Measurements from ENCODE around the gene DIO3. TPM values are rescaled to one million over a fixed set of nuclear protein-coding genes. Genes with fewer than 3 reads are reported as not detected.

Gene DIO3
- total RNA-seq, 1 donor from 2014 or later, result not detected

DNA sequence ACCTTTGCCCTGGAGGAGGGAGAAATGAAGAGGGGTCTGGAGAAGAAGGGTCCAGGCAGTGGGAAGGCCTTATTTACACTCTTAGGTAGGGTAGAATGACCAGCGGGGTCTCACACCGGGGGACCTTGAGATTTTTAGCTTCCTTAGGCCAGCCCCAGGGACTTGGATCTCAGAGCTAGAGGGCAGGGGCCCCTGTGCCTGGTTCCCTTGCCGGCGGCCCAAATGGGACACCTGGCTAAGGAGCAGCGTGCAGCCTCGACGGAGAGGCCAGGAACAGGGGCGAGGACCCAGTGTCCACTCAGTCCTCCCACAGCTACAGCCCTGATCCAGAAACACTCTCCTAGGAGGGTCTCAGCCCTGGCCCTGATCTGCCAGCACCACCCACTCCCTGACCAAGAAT lies 41.8 kb downstream of the DIO3 start:
- no peaks in the 10 kb centered on the region for H3K4me1 ChIP-seq
- peak; percentile 4 for DNase-seq
- intact Hi-C loops (cut with micrococcal nuclease), result no loop called here

DNA sequence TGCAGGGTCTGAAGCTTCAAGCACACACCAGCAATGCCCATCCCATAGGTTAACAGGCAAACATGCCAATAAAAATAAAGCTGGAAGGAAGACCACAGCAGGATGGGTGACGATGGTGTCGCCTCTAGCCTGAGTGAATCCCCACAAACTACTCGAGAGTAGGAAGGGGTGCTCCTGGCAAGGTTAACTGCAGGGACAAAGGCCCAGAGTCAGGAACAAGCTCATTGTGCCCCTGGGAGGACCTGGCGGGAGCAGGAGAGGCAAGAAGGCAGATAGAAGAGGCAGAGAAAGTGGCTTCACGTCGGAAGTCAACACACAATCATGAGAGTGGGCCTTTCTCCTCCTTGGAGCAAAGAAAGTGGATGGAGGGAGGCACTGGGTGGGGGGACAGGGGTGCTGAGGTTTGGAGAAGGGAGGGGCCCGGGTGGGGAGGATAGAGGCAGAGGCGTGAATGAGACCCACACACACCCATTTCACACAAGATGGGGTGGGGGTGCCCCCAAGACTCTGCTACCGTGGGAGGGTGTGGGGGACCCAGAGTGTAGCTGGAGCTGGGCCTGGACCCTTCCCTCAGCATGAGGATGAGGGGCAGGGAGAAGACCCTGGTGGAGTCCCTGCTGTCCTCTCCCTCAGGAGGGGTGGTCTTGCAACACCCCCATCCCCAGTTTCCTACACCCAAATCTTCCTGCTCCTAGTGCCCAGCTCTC lies 43.1 kb downstream of the DIO3 start:
- intact Hi-C loops (cut with micrococcal nuclease), result no loop called here
- TF ChIP-seq, protein P1, sequence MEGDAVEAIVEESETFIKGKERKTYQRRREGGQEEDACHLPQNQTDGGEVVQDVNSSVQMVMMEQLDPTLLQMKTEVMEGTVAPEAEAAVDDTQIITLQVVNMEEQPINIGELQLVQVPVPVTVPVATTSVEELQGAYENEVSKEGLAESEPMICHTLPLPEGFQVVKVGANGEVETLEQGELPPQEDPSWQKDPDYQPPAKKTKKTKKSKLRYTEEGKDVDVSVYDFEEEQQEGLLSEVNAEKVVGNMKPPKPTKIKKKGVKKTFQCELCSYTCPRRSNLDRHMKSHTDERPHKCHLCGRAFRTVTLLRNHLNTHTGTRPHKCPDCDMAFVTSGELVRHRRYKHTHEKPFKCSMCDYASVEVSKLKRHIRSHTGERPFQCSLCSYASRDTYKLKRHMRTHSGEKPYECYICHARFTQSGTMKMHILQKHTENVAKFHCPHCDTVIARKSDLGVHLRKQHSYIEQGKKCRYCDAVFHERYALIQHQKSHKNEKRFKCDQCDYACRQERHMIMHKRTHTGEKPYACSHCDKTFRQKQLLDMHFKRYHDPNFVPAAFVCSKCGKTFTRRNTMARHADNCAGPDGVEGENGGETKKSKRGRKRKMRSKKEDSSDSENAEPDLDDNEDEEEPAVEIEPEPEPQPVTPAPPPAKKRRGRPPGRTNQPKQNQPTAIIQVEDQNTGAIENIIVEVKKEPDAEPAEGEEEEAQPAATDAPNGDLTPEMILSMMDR (IDR thresholded peaks at IDR 0.05; ENCODE audit: borderline replicate concordance), result no peak
- Histone ChIP-seq H3K9me3 (replicated peaks) (no peaks in the 10 kb centered on the region), H3K36me3 (no peaks in the 10 kb centered on the region), H3K4me1 (no peaks in the 10 kb centered on the region), H3K4me3 (no peak overlapping the region), H3K27me3 (ENCODE audit: low read depth) (peaks cover 83% of the 10 kb centered on the region), H3K27ac (replicated peaks) (no peak overlapping the region)
- peak; percentile 4 for DNase-seq

More for the DNA sequence above, 41.8 kb downstream of the DIO3 start:
- TF ChIP-seq, protein P1 (IDR thresholded peaks at IDR 0.05; ENCODE audit: borderline replicate concordance), result no peak
- Histone ChIP-seq H3K9me3 (replicated peaks) (peaks cover 12% of the 10 kb centered on the region), H3K27ac (replicated peaks) (no peak overlapping the region), H3K36me3 (no peaks in the 10 kb centered on the region), H3K4me3 (no peak overlapping the region), H3K27me3 (ENCODE audit: low read depth) (peaks cover 70% of the 10 kb centered on the region)

DNA sequence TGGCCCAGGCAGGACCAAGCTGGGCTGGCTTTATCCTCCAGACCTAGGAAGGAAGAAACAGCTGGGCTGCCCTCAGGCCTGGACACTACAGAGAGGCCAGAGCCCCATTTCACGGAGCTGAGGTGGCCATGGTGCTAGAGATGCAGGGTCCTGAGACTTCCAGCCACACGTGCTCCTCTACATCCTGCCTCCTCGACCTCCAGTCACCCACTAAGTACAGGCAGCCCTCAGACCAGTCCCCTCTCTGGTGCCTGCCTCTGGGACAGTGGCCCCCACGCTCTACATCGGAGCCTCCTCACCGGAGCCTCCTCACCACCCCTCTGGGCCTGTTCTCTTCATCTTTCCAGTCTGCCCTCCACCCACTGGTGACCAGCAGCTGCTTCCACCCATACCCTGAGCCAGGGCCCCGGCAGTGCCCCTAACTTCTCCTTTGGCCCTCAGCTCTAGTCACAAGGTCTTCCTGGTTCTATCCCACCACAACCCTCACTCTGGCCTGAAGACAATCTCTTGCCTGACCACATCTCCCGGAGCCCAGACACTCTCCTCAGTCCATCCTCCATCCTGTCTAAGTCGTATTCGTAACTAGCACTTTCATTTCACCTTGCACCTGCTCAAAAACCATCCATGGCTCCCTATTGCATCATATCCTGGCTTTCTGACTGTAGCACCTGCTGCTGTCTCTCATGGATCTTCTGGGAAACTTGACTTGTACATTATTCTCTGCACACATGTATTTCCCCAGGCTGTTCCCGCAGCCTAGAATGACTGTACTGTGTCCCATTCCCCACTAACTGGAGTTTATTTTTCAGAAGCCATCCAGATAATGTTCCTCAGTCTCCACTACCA lies 43.9 kb downstream of the DIO3 start:
- intact Hi-C loops (cut with micrococcal nuclease), result no loop called here
- Histone ChIP-seq H3K4me1 (no peaks in the 10 kb centered on the region), H3K36me3 (no peaks in the 10 kb centered on the region), H3K27ac (replicated peaks) (no peak overlapping the region), H3K27me3 (ENCODE audit: low read depth) (peaks cover 87% of the 10 kb centered on the region), H3K4me3 (no peak overlapping the region), H3K9me3 (replicated peaks) (no peaks in the 10 kb centered on the region)
- TF ChIP-seq, protein P1 (IDR thresholded peaks at IDR 0.05; ENCODE audit: borderline replicate concordance), result no peak
- no peak for DNase-seq

DNA sequence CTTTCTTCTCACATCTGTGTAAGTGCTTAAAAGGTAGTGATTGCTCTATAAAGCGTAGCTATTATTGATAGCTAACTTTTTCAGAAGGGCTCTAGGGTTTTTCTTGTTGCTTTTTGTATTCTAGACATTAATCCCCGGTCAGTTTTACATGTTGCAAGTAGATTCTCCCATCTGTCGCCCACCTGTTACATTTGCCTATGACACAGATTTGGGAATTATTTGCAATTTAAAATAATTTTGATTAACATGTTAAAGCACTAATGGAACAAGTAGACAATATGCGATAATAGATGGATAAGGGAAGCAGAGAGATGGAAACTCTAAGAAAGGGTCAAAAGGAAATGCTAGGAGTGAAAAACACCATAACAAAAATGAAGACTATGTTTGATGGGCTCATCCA lies 44.5 kb downstream of the DIO3 start:
- TF ChIP-seq, protein P1 (IDR thresholded peaks at IDR 0.05; ENCODE audit: borderline replicate concordance), result no peak
- H3K36me3 ChIP-seq, result no peaks in the 10 kb centered on the region
- H3K9me3 ChIP-seq (replicated peaks), result no peaks in the 10 kb centered on the region
- intact Hi-C loops (cut with micrococcal nuclease), result no loop called here
- no peak overlapping the region for H3K4me3 ChIP-seq
- H3K4me1 ChIP-seq, result no peaks in the 10 kb centered on the region
- no peak for DNase-seq
- no peak overlapping the region for H3K27ac ChIP-seq (replicated peaks)
- H3K27me3 ChIP-seq (ENCODE audit: low read depth), result peaks cover 90% of the 10 kb centered on the region

Other genes starting within 250 kb of the DIO3 start
- gene PPP2R5C, start 200.2 kb downstream of the DIO3 start, total RNA-seq, result 198 TPM

Data from left ventricle myocardium inferior (tissue), 1 donor.